ENCODE results near the gene MCC.

Gene MCC

DNA sequence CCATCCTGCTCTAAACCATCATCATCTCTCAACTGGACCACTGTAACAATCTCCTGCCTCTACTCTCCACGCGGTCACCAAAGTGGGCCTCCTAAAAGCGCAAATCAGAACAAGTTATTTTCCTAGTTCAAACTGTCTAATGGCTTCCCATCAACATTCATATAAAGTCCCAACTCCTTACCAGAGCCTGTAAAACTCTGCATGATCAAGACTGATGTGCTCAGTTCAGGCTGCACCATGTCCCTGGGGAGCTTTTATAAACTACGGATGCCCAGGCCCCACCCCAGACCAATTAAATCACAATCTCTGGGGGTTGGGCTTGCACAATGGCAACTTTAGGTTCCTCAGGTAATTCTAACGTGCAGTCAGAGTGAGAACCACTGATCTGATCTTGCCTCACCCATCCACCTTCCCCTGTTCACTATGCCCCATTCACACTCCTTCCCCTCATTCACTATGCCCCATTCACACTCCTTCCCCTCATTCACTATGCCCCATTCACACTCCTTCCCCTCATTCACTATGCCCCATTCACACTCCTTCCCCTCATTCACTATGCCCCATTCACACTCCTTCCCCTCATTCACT is 382.5 kb downstream of the MCC start:
- TF ChIP-seq, protein P1, sequence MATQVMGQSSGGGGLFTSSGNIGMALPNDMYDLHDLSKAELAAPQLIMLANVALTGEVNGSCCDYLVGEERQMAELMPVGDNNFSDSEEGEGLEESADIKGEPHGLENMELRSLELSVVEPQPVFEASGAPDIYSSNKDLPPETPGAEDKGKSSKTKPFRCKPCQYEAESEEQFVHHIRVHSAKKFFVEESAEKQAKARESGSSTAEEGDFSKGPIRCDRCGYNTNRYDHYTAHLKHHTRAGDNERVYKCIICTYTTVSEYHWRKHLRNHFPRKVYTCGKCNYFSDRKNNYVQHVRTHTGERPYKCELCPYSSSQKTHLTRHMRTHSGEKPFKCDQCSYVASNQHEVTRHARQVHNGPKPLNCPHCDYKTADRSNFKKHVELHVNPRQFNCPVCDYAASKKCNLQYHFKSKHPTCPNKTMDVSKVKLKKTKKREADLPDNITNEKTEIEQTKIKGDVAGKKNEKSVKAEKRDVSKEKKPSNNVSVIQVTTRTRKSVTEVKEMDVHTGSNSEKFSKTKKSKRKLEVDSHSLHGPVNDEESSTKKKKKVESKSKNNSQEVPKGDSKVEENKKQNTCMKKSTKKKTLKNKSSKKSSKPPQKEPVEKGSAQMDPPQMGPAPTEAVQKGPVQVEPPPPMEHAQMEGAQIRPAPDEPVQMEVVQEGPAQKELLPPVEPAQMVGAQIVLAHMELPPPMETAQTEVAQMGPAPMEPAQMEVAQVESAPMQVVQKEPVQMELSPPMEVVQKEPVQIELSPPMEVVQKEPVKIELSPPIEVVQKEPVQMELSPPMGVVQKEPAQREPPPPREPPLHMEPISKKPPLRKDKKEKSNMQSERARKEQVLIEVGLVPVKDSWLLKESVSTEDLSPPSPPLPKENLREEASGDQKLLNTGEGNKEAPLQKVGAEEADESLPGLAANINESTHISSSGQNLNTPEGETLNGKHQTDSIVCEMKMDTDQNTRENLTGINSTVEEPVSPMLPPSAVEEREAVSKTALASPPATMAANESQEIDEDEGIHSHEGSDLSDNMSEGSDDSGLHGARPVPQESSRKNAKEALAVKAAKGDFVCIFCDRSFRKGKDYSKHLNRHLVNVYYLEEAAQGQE (IDR thresholded peaks at IDR 0.05; ENCODE audit: insufficient read depth in 1 of 2, low read depth in 2 of 2, low read length in 2 of 2): no peak
- TF ChIP-seq TAF1 (IDR thresholded peaks at IDR 0.05; ENCODE audit: borderline replicate concordance, insufficient read depth, low read length): peak; percentile 77; the same call in 1 of the 2 replicates
- TF ChIP-seq POLR2AphosphoS5 (IDR thresholded peaks at IDR 0.05; ENCODE audit: low read depth, low read length): peak; percentile 68
- no peak; the same call in 1 of the 2 replicates for TF ChIP-seq SIN3A (IDR thresholded peaks at IDR 0.05; ENCODE audit: borderline replicate concordance, insufficient read depth, low read length)
- no peak for TF ChIP-seq FOXP2 (optimal IDR thresholded peaks at IDR 0.05; ENCODE audit: borderline replicate concordance, extremely low read depth, extremely low read length, insufficient read depth)

GRCh38 chr5:113103330-113103729 is 384.9 kb downstream of the MCC start:
- TF ChIP-seq, protein P1 (IDR thresholded peaks at IDR 0.05; ENCODE audit: insufficient read depth in 1 of 2, low read depth in 2 of 2, low read length in 2 of 2): no peak
- TF ChIP-seq POLR2AphosphoS5 (IDR thresholded peaks at IDR 0.05; ENCODE audit: low read depth, low read length): 0 out of 2 replicates have a peak, but pooled peaks have one; percentile 47

DNA sequence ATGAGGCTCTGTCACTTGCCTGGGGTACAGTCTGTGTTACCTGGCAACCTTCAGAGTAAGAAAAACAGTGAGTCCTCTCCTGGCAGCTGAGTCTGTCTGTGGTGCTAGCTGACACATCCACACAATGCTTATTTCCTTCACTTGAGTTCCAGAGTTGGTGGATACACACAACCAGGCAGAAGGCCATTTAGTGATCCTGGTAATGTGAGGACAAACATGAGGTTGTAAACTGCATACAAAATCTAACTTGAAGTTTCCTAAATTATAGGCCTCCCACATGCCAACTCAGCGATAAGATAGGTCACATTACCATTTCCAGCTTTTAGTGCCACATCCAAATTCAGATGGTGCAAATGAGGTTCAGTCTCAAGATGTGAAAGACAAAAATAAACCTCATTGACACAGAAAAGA is 386.1 kb downstream of the MCC start:
- TF ChIP-seq FOXP2 (optimal IDR thresholded peaks at IDR 0.05; ENCODE audit: borderline replicate concordance, extremely low read depth, extremely low read length, insufficient read depth) (no peak), POLR2AphosphoS5 (IDR thresholded peaks at IDR 0.05; ENCODE audit: low read depth, low read length) (0 out of 2 replicates have a peak, but pooled peaks have one; percentile 7)

- no peak for TF ChIP-seq POLR2AphosphoS5 (IDR thresholded peaks at IDR 0.05; ENCODE audit: low read depth, low read length)
- no peak for TF ChIP-seq FOXP2 (optimal IDR thresholded peaks at IDR 0.05; ENCODE audit: borderline replicate concordance, extremely low read depth, extremely low read length, insufficient read depth)
- TF ChIP-seq, protein P1 (IDR thresholded peaks at IDR 0.05; ENCODE audit: insufficient read depth in 1 of 2, low read depth in 2 of 2, low read length in 2 of 2): no peak
- no peak for TF ChIP-seq SIN3A (IDR thresholded peaks at IDR 0.05; ENCODE audit: borderline replicate concordance, insufficient read depth, low read length)
- no peak for TF ChIP-seq TAF1 (IDR thresholded peaks at IDR 0.05; ENCODE audit: borderline replicate concordance, insufficient read depth, low read length)
Measured at GRCh38 chr5:113100981-113101380, 387.3 kb downstream of the MCC start.

- TF ChIP-seq POLR2AphosphoS5 (IDR thresholded peaks at IDR 0.05; ENCODE audit: low read depth, low read length) (no peak), SIN3A (IDR thresholded peaks at IDR 0.05; ENCODE audit: borderline replicate concordance, insufficient read depth, low read length) (no peak)
Measured at GRCh38 chr5:113099822-113100221, 388.4 kb downstream of the MCC start.

GRCh38 chr5:113098378-113098777 is 389.9 kb downstream of the MCC start:
- TF ChIP-seq POLR2AphosphoS5 (IDR thresholded peaks at IDR 0.05; ENCODE audit: low read depth, low read length) (no peak), TAF1 (IDR thresholded peaks at IDR 0.05; ENCODE audit: borderline replicate concordance, insufficient read depth, low read length) (no peak), FOXP2 (optimal IDR thresholded peaks at IDR 0.05; ENCODE audit: borderline replicate concordance, extremely low read depth, extremely low read length, insufficient read depth) (no peak), SIN3A (IDR thresholded peaks at IDR 0.05; ENCODE audit: borderline replicate concordance, insufficient read depth, low read length) (no peak)
- TF ChIP-seq, protein P1 (IDR thresholded peaks at IDR 0.05; ENCODE audit: insufficient read depth in 1 of 2, low read depth in 2 of 2, low read length in 2 of 2): no peak
